HG02623 (cell line): Measurements from ENCODE around the gene UROD.
A peak's percentile ranks its signal among the peaks of the same experiment; 100 is the strongest.
"Not testable (repeated sequence)": the region's sequence is repeated elsewhere in the genome, so short reads cannot be mapped to it uniquely, and the experiment has no call there.

Experiments
- ATAC-seq: cut with Tn5 transposase; IDR thresholded peaks from one replicate; pipeline ENCODE4 v1.9.1; 2021; ENCODE audit warnings: moderate library complexity; ENCODE audit not compliant: unreplicated experiment

UROD gene

DNA sequence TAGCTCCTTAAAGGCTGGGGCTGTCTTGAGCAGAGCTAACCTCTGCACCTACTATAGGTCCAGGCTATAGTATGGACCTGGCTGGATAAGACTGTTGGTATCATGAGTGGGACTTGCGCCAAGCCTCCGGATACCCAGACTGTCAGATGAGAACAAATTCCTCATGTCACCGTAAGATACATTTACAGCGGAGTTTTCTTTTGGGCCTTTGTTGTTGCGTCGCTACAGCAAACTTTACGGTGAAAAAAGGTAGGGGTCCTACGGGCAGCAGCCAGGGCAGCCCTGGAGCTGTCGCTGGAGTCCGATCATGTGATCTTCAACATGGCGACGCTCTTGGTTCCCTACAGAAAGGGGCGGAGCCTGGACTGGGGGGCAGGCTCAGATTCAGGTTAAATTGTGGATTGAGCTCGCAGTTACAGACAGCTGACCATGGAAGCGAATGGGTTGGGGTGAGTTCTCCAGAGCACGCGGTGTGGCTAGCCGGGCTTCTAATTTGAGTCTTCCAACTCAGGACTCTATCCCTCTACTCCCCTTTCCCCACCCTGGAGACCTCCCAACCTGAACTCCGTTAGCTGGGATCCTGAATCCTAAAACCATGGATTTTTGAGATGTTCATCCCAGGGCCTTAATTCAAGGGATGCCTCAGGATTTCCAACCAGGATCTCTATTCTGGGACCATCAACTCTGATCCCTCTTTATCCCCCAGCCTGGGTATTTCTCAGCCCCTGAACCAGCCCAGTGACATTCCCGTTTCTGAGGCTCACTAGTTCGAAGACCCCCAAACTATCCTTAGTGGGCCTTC lies at the start of gene UROD:
TSS of gene UROD (plus strand) at position 418 of the 802 bp plus-strand sequence. CDS start at position 430, 12 bp downstream.
- peak; percentile 53 for ATAC-seq

DNA sequence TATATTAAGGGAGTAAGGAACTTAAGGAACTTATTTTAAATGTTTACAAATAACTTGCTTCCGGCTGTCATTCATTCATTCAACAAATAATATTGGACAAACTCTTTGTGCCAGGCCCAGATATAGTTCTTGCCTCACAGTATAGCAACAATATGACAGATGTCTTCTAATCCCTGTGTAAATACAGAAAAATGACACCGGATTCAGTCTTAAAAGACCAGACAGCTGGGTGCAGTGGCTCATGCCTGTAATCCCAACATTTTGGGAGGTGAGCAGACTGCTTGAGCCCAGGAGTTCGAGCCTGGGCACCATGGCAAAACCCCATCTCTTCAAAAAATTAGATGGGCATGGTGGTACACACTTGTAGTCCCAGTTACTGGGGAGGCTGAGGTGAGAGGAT lies 49.3 kb upstream of the UROD start:
- ATAC-seq, result no peak

DNA sequence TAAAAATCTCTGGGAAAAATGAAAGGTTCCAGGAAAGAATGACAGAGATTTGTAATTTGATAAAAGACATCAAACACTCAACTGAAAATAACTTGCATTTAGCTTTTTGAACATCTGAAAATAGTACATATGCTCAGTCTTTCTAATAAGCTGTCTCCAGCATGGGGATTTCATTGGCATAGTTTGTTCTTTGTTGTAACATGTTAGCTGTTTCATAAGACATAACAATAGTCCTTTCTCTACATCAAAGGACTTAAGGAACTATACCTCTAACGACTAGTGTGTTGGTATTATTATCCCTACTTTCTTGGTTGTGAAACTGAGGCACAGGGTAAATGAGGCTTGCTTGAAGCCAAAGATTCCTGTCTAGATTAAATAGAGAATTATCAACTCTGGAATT lies 47.7 kb upstream of the UROD start:
- ATAC-seq, result no peak

DNA sequence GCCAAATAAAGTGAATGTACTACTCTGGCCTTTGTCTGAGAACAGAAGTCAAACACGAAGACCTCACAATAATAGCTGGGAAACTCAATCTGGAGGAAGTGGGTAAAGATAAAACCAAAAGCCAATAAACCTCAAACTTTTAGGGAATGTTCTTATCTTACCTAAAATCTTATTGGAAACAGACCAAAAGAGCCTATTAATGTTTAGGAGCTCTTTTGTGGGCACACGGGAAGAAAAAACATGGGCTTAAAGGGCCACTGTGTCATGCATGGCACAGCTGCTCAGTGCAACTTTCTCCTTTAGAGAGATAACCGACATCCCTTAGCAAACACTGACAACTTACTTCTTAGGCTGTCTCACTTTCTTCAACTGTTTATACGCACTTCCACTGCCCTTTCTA lies 41.7 kb upstream of the UROD start:
- ATAC-seq, result no peak

DNA sequence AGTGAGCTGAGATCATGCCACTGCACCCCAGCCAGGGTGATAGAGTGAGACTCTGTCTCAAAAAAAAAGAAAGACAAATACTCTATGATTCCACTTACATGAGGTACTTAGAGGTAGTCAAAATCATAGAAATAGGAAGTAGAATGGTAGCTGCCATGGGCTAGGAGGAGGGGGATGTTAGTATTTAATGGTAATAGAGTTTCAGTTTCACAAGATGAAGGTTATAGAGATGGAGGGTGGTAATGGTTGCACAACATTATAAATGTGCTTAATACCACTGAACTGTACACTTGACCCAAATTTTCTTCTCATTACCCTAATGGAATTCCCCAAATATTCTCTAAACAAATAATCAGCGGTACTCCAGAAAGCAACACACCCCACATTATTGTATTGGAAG lies 38.4 kb upstream of the UROD start:
- no peak for ATAC-seq

DNA sequence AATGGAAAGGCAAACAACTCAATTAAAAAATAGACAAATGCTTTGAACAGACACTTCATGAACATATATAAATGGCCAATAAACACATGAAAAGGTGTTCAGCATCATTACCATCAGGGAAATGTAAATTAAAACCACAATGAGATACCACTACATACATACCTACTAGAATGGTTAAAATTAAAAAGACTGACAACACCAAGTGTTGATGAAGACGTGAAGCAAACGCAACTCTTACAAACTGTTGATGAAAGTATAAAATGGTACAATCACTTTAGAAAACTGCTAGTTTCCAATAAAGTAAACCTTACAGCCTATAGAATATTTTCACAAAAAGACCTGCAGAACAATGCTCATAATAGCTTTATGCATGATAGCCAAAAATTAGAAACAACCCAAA lies 35.8 kb upstream of the UROD start:
- no peak for ATAC-seq

DNA sequence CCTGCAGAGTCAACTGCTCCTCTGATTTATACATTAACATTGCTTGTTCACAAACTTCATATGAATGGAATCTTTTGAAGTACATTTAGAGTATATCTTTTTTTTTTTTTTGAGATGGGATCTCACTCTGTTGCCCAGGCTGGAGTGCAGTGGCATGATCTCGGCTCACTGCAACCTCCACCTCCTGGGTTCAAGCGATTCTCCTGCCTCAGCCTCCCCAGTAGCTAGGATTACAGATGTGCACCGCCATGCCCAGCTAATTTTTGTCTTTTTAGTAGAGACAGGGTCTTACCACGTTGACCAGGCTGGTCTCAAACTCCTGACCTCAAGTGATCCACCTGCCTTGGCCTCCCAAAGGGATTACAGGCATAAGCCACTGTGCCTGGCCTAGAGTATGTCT lies 34.7 kb upstream of the UROD start:
- not testable (repeated sequence) for ATAC-seq

DNA sequence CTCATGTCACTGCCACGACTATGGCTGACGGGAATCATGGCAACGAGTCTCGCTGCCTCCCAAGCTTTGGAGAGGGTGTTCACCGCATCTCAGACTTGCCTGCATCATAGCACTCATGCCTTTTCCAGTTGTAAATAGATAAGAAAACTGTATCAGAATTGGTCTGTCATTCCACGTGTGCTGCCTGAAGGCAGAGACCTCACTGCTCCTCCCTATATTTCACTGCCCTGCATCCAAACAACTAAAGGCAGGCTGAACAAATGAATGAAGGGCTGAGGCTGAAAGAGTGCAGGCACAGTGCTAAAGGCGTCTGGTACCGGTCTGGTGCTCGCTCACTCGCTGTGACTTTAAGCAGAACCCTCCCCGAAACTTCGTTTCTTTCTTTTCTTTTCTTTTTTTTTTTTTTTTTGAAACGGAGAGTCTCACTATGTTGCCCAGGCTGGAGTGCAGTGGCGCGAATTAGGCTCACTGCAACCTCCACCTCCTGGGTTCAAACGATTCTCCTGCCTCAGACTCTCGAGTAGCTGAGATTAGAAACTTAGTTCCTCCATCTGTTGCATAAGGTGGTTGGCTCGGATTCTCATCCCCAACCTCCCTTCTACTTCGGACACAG lies 26.2 kb upstream of the UROD start:
- no peak for ATAC-seq

DNA sequence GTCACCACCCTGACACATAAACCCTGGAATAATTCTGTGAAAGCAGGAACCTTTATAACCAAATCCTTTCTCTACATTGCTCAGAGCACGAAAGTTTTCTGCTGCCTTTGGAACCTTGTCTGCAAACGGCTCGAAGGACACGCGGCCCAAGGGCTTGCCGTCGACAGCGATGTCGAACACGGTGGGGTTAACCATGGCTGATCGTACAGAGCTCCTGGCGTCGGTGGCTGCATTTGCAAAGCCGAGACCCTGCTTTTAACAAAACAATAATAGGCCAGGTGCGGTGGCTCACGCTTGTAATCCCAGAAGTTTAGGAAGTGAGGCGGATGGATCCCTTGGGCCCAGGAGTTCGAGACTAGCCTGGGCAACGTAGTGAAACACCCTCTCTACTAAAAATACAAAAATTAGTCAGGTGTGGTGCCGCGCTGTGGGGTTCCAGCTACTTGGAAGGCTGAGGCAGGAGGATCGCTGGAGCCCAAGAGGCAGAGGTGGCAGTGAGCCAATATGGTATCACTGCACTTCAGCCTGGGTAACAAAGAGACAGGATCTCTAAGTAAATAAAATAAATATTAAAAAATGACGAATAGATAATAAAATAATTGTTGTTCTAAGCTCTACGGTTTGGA lies 23.4 kb upstream of the UROD start:
- ATAC-seq, result no peak

DNA sequence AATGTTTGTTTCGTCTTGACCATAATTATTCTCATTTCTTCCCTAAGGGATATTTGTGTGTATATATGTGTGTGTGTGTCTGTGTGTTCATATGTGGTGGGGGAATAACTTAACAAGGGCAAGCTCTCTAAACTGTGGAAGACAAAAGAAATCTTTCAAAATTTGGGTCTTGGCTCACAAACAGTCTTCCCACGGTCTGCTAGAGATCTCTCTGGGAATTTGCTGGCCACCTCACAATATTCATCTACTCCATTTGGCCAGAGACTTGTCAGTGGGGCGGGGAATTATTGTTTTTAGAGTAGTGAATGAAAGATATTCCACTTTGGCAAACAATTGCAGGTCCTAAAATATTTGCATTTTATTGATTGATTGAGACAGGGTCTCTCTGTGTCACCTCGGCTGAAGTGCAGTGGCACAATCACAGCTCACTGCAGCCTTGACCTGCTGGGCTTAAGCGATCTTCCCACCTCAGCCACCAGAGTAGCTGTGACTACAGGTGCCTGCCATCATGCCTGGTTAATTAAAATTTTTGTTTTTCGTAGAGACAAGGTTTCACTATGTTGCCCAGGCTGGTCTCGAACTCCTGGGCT lies 17.6 kb upstream of the UROD start:
- no peak for ATAC-seq

DNA sequence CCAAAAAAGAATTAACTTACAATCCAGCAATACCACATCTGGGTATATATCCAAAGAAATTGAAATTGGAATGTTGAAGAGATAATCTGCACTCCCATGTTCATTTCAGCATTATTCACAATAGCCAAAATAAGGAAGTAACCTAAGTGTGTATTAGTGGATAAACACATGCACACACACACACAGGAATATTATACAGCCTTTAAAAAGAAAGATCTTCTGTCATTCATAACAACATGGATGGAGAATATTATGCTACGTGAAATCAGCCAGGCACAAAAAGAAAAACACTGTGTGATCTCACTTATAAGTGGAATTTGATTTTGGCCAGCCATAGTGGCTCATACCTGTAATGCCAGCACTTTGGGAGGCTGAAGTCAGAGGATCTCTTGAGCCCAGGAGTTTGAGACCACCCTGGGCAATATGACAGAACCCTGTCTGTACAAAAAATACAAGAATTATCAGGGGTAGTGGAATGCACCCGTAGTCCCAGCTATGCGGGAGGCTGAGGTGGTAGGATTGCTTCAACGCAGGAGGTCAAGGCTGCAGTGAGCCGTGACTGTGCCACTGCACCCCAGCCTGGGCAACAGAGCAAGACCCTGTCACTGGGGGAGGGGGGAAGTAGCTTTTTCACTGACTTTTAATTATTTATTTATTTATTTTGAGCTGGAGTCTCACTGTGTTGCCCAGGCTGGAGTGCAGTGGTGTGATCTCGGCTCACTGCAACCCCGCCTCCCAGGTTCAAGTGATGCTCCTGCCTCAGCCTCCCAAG lies 16.4 kb upstream of the UROD start:
- ATAC-seq, result no peak

DNA sequence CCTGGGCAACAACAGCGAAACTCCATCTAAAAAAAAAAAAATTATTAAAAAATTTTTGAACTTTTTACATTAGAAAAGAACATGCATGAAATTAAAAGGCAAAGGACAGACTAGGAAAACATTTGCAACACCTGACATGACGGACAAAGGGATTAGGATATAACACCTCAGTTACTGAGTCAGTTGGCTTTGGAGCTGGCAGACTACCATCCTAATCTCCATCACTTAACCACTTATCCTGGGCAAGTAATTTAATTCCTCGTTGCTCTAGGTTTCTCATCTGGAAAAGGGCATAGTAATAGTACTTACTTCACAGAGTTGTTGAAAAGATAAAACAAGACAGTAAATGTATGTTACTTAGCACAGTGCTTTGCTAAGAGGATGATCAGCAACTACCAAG lies 12.8 kb upstream of the UROD start:
- ATAC-seq, result no peak

DNA sequence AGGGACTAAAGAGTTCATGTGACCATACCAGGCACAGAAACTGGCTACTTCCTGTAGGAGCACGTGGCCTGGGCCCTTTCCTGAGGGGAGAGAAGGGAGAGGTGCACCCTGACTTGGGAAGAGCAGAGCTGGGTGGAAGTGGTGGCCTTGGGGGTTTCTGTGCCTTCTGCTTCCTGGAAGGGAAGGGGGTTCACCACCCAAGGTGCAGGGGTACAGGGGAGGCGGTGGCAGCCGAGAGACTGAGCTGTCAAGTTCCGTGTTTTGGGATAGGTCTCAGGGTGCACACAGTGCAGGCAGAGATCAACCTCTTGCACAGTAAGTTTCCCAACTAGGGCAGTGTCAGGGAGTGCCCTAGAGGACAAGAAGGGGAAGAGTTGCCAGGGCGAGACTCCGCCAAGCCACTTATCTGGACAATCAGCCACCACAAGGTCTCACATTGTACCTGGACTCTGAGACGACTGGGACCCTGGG lies 11.0 kb upstream of the UROD start:
- ATAC-seq, result no peak

DNA sequence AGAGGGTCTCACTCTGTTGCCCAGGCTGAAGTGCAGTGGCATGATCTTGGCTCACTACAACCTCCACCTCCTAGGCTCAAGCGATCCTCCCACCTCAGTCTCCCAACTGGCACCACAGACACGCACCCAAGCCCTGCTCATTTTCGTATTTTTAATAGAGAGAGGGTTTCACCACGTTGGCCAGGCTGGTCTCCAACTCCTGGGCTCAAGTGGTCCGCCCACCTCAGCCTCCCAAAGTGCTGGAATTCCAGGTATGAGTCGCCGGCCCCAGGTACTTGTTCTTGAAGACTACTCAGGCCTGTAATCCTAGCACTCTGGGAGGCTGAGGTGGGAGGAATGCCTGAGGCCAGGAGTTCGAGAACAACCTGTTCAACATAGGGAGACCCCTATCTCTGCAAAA lies 10.5 kb upstream of the UROD start:
- not testable (repeated sequence) for ATAC-seq

DNA sequence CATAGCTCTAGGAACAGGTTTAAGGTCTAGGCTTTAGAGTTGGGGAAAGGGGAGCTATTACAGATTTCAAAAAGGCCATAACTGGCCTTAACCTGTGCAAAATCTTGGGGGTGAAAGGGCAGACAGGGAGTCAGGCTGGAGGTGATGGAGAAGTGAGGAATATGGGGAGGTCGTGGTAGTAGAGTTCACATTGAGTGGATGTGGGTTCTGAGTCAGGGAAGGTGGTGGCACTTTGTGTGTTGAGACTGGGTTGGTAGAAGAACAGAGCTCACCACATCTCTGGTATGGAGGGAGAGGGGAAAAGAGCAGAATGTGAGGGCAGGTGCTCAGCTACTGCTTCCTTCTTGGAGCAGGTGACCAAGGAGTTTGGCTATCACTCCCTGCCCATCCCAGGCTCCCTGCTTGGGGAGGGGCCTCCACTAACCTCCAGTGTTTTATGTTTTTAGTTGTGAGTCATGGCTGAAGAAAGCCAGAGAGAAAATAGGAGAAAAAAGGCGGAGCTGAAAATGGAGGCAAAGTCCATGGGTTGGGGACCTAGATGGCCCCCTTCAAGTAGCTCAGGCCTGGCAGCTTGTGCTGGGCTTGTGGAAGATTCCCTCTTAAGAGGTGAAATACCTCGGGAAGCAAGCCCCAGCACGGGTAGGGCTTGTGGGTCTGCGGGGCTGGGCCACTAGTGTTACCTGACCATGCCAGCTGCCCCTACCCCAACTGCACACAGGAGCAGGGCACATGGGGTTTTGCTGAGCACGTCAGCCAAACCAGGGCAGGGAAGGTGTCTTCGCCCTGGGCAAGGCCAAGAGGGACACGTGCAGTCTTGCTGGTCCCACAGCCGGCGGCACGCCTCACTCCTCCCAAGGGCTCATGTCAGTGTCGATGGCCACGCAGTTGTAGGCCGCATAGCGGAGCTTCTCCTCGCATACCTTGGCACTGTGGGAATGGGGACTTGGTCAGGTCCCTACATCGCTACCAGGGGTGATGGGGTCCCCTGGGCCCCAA lies 9.1 kb upstream of the UROD start:
- no peak for ATAC-seq

DNA sequence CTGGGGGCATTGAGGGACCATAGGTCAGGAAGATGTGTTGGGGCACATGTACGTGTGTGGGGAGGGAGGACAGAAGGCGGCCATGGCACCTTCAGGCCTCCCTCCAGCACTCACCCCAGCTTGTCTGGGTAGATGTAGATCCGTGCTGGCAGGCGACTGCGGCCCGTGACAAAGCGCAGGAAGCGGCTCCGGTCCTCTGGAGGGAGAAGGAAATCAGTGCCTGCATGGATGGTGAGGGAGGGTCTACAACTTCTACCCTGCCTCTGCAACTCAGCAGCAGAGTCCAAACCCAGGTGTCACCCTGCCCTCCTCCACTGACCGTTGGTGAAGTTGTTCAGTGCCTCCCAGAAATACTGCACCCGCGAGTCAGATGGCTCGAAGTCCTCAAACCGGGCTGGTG lies 8.3 kb upstream of the UROD start:
- no peak for ATAC-seq

DNA sequence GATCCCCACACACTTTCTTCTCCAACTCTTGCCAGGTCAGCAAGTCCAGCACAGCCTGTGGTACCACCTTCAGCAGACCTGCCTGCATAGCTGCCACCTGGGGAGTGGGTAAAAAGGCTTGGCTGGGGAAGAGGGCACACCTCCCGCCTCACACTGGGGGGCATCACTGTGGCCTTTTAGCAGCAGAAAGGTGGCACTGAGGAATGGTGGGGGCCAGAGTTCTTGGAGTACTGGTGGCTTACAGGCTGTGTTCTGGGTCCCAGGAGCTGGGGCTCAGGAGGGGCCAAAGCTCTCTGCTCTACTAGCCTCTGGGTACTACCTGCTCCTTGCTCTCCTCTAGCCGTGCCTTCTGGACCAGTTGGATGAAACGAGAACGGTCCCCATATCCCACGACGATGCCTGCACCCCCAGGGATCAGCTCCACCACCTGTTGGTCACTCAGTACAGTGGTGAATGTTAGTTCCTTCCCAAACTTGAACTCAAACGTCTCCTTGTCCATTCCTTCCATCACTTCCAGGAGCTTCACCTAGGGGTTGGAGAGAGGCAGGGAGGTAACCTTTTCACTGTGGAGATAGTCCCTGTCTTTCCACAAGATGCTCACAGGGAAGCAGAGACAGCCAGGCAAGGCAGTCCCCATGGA lies 7.7 kb upstream of the UROD start:
- ATAC-seq, result no peak

DNA sequence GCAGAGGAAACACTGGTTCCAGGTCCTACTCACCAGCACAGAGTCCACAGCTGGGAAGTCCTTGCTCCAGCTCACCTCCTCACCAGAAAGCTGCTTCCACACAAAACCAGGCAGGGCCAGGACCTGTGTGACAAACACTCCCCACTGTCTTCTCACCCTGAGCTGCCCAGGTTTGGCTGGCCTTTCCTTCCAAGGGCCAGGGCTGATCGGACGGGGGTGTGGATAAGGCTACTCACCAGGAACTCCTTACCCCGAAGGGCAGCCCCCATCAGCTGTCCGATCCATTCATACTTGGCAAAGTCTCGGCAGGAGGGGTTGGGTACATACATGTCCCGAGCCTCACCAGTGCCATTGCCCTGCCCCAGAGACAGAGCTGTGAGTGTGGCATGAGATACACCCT lies 6.3 kb upstream of the UROD start:
- ATAC-seq, result no peak

DNA sequence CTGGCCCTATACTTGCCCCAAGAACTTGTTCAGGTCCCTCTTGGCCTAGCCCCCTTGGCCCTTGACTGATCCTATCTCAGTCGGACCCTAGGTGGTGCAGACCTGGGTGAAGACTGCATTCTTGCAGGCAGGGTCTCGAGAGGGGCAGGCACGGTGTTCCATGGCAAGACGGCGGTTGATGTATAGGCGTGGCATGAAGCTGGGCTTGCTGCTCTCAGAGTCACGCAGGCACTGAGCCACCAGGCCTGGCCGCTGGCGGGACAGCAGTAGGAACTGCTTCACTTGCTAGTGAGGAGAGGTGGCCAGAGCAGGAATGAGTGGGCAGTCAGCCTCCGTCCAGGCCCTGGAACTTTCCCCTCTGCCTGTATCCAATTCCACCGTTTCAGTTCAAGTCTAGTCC lies 4.7 kb upstream of the UROD start:
- ATAC-seq, result no peak
